Skin of body (tissue), 2 donors: ENCODE measurements around the gene P3R3URF. TPM values are rescaled to one million over a fixed set of nuclear protein-coding genes. Genes with fewer than 3 reads are reported as not detected.
A peak's percentile ranks its signal among the peaks of the same experiment; 100 is the strongest.

Source experiments
- DNase-seq: peaks from one replicate; lab custom pipeline; 2025; lab: John Stamatoyannopoulos, UW
- total RNA-seq: library from RNA; depleted of rRNA; stranded (reverse); fragments of >200 nt; gene quantifications from one replicate; pipeline ENCODE4 v1.2.3, GENCODE V29; 2014

P3R3URF gene
- total RNA-seq, 1 donor from 2014 or later: not detected

DNA sequence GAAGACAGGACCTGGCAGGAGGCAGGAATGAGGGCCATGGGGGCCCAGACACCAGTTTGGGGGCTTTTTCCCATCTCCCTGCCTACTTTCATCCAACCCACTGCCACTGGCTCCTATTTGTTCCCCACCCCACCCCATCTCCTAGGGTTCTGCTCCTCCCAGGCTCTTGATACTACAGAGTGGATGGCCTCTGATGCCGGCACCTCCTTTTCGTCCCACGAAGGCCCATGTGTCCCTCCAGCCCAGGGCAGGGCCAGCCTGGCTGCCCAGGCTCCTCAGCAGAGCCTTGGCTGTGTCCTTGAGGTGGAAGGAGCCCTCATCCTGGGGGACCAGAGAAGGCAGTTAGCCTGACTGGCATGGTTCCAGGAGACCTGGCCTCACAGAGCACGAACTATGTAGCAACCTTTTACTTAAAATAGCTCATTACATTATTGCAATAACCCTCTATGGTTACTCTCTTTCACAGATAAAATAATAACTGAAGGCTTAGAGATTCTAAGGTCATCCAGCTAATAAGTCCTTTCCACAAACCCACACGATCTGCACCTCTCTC, 18.4 kb upstream of the P3R3URF start:
- DNase-seq: no peak

DNA sequence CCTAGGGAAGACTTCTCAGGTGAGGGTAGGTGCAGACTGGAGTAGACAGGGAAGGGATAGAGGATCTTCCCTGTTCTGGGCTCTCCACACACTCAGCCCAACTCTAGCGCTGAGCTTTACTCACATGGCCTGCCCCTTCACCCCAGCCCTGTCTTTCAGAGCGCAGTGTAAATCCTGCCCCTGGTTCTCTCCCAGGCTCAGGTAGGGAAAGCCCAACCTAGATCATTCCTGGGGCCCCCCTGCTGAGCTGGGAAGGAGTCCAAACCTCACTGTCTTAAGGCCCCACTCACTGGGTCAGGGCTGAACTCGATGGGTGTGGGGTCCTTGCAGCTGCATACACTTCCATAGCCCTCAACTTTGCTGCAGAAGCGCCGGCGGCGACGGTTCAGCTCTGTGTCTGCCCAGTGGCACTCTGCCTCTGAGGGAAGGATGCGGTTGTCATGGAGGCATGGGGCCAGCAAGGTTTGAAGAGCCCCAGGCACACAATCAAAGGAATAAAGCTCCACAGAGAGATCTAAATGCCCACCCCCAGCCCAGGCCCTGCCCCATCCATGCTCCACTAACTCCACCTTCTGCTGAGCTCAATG, 17.8 kb upstream of the P3R3URF start:
- DNase-seq: no peak

DNA sequence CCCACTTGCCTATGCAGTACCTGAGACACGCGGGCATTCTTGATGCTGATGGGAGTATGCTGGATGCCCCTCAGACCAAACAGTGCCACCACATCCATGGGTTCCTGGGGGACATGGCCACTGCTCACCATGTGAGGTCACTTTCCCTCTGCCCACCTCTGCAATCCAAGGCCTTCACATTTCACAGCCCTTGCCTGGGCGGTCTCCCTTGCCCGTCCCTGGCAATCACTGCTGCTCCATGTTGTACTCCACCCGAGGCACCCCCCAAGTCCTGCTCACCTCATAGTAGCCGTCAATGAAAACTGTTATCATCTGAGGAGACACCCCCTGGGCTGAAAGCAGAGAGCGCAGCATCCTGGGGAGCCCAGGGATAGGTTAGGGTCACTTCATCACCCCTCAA, 17.0 kb upstream of the P3R3URF start:
- no peak for DNase-seq

DNA sequence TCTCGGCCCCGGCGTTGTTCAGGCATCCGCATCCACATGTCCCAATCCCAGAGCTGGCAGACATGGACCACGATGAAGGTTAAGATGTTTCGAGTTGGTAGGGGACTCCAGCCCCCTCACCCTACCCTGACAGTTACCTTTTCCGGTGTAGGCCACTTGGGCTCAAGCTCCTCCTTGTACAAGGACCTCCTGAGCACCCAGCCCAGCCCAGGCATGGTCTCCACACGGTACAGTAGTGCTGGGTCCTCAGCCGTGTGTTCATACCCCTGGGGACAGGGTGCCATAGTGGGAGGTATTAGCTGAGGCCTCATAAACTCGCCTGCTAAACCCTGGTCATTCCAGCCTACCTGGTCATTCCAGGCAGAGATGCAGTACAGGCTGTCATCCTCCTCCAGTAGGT, 15.9 kb upstream of the P3R3URF start:
- DNase-seq: no peak

DNA sequence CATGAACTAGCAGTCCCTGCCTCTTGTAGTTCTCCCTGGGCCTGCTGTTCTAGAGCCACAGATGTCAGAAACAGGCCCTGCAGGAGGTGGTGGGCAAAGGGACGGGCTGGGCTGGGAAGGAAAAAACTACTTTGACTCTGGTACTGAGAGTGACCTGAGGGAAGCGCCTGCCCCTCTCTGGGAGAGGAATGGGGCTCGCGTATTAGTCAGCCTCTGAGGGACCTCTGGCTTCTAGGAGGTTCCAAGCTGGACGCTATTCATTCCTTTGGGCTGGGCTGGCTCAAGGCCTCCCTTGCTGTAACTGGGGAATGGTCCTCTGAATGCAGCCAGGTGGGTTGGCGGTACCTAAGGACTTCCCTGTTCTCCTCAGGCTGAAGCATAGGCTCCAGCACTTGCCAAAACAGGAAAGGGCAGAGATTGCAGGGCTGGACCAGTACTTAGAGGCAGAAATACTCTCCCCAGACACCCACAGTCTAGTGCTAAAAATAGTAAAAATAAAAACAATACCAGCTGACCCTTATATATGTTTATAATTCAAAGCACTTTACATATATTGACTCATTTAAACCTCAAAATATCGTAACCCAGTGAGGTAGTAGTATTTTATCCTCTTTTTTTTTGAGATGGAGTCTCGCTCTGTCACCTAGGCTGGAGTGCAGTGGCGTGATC, 14.9 kb upstream of the P3R3URF start:
- no peak for DNase-seq

DNA sequence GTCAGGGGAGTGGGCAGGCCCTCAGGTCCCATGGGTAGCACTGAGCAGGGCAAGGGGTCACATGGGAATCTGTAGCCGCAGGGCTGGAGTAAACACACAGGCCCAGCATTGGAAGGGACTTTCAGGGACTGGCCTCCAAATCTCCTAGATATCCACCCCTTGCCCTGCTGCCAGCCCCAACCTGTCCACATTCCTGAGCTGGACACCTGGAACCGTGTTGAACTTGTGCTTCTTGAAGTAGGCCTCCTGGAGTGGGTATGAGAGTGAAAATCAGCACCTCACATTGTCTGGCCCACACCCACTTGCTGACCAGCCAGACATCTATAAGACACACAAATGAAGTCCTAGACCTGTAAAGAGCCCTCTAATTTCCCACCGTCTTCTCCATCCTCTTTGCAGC, 14.3 kb upstream of the P3R3URF start:
- DNase-seq: no peak

DNA sequence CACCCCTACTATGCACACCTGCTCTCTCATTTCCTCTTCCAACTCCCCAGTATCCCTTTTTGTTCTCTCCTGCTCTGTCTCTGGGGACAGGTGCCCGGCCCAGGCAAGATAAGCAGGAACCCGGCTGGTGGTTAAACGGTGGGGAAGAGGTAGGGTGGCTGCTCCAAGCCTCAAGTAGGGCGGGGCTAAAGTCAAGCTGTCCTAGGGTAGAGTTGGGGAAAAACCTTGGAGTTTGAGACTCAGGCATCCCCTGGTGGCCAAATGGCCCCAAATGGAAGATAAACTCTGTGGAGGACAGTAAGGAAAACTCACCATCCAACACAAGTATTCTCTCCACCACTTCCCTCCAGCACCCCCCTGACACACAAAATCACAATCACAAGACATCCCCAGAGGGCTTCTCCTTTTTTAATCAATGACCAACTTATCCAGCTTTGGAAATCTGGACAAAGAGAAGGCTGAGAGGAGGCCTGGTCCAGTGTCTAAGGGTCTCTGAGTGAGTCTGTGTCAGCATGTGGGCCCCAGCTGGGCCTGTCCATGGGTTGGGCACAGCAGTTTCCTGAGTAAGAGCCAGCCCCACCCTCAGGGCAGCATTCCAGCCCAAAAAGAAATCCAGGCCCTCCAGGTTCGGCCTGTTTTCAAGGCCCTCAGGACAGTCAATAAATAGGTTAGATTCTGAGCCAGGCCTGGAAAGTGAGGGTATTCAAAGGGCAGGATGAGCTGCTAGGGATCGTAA, 12.2 kb upstream of the P3R3URF start:
- no peak for DNase-seq

DNA sequence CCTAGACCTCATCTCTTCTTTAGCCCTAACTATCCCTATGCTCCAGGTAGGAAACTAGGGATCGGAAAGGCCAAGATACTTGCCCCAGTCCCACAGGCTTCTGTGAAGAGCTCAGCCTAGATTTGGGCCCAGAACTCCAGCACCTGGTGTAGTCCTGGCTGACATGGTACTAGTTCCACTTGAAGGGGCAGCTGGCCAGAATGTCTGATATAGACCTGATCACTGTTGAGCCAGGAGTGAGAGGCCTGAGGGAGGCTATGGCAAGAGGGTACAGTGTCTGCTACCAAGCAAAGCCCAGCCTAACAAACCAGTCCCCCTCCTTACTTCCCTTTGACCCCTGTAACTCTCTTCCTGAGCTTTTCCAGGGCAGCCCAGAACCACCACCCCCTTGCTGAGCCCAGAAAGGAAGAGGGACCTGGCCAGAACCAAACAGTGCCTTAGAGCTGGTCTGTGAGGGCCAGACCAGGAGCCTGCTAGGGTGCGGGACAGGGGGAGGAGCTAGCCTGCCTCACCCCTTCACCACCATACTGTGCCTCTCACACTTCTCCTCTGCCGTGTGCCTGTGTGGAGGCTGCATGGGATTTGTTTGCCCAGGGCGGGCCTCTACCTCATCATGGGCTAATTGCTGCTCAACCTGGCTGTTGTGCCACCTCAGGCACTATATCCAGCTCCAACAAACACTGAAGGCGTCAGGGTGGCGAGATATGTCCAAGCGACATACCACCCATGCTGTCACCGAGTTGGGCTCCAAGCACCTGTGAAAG, 11.0 kb upstream of the P3R3URF start:
- no peak for DNase-seq

DNA sequence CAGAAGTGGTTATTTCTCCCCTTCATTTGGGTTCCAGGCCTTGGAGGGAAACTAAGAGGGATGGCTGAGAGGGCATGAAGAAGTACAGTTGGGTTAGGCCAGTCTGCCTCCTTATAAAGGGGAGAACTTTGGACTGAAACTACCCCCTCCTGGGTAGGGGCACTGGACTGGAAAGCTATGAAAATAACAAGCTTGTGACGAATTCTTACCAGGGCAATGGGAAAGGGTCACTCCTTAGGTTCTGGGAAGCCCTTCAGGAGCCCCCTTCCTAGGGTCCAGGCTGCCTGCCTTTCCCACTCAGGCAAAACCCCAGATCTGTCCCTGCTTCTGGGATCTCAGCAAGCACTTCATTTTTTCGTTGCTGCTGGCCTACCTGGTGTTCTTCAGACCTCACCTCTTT, 9.8 kb upstream of the P3R3URF start:
- no peak for DNase-seq

DNA sequence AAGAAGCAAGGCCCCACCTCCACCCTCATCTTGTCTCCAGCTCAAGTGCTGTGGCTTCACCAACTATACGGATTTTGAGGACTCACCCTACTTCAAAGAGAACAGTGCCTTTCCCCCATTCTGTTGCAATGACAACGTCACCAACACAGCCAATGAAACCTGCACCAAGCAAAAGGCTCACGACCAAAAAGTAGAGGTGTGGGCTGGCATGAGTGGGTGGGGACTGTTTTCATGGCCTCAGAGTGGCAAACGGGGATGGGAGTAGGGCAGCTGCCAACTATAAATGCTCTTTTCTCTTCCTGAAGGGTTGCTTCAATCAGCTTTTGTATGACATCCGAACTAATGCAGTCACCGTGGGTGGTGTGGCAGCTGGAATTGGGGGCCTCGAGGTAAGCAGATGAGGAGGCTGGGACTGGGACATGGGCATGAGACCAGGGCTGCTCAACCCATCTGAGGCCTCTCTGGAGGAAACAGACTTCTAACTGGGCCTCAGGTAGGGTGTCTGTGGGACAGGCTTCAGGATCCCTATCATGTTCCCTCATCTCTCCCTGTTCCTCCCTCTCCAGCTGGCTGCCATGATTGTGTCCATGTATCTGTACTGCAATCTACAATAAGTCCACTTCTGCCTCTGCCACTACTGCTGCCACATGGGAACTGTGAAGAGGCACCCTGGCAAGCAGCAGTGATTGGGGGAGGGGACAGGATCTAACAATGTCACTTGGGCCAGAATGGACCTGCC, 8.8 kb upstream of the P3R3URF start:
- DNase-seq: no peak

DNA sequence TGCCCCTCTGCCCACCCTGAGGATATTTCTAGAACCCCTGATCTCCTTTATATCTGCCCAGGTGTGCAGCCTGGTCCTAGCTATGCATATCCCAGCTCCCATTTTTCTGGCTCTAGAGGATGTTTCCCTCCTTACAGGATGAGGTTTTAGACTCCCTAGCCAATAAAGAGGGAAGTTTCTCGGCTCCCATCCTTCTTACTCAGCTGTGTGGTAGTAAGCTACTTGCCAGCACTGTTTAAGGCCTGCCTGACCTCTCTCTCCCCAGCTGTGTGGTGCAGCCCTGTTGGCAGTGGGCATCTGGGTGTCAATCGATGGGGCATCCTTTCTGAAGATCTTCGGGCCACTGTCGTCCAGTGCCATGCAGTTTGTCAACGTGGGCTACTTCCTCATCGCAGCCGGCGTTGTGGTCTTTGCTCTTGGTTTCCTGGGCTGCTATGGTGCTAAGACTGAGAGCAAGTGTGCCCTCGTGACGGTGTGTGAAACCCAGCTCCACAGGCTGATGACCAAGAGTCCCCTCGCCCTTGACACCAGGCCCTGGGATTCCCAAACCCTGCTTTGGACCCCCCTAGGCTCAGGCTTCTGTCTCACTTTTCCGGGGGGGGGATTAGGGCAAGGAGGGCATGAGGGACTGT, 7.8 kb upstream of the P3R3URF start:
- no peak for DNase-seq

DNA sequence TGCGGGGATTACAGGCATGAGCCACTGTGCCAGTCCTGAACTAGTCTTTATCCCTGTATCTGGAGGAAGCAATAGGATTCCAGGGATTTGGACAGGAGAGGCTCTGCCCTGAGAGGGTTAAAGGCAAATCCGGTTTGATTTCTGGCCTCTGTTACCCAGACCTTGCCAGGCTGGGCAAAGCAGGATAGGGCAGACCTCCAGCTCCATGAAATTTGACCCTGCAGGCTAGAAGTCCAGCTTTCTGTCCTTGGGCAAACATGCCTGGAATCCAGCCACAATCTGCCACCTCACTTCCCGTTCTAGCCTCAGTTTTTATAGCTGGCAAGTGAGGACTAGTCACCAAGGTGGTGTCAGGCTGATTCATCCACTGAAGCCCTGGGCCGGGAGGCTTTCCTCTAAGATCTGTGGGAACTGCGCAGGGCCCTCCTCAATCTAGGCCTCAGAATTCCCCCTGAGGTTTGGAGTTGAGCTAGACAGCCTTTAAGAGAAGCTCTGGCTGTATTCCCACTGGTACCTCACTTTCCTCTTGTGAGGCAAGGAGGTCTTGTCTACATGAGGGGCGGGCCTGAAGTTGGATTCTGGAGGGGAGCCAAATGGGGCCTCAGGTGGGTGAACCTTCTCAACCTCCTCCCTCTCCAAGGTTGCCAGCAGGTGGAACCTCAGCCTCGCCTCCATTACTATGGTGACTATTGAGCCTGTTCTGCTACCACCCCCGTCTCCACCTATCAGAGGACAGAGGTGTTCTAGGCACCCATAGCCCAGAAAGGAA, 7.0 kb upstream of the P3R3URF start:
- peak; percentile 17 for DNase-seq

DNA sequence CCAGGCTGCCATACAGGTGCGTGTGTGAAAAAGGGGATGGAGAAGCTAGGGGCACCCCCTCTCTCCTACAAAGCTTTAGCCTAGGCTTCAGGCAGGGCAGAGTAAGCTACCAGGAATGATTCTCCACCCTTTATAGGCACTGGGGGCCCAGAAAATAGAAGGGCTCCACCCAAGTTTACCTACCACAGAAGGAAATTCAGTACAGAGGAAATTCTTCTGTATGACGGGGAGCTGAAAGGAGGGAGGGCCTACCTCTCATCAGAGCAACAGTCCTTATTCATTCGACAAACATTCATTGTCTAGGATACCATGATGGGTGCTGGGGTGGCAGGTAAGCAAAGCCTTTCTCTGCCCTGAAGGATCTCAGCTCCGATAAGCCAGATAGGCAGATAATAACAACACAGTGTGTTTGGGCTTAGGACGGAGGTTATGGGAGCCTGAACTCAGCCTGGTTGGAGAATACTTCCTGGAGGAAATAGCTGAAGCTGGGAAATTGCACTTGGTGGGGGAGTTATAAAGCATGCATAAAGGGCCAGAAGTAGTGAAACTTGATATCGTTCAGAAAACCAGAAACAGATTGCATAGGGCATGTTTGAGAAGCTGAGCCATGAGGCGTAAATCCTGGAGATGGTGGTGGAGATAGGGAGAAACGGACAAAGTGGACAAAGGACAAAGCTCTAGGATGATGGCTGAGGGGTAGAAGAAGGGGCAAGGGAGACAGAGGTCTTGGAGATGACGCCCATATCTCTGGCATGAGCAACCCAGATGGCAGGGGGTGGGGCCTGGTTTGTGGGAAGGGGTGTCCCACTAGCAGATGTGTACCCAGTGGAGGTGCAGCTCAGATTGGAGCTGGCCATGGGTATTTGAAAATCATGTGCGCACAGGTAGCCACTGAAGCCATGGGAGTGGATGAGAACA, 5.3 kb upstream of the P3R3URF start:
- DNase-seq: peak; percentile 50

DNA sequence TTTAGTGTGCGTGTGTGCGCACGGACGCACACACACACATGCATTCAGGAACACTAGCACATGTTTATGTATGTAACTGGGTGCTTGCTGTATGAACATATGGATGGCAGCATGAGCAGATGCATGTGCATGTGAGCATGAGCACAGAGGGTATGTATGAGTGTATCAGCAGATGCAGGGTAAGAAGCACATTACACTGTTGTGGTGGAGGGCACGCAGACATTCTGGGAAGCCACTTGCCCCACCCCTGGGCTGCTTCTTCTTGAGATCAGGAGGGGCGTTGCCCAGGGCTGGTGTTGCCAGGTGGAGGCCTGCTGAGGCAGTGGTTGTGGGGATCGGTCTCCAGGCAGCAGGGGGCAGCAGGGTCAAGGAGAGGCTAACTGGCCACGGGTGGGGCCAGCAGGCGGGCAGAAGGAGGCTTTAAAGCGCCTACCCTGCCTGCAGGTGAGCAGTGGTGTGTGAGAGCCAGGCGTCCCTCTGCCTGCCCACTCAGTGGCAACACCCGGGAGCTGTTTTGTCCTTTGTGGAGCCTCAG, 3.9 kb upstream of the P3R3URF start:
- DNase-seq: peak; percentile 67

DNA sequence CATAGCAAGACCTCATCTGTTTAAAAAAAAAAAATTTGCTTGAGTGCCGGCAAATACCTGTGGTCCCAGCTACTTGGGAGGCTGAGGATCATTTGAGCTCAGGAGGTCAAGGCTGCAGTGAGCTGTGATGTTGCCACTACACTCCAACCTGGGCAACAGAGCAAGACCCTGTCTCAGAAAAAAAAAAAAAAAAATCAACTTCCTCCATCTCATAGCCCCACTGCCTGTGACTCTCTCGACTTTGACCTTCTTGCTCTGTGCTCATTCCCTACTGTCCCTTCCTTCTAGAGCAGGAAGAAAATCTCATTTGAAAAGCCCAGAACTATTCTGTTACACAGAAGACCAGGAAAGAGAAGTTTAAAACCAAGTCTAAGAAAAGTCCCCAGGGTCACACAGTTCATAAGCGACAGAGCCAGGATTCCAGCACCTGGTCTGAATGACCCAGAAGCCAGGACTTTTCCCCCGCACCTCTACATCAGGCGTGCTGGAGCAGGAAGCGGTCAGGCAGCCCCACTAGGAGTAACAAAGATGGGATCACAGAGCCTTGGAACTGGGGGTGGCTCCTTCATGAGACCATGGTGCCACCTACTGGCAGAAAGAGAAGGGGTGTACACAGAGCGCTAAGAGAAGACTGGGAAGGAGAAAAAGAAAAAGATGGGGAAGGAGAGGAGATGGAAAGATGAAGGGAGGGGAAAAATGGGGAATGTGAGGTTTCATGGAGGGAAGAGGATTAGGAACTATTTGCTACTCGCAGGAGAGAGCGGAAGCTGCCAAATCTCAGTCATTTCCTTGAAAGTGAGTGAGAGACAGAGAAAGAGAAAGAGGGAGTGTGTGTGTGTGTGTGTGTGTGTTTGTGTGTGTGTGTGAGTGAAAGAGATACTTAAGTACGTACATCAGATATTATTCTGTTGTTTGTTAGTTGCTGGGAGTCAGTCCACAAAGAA, 3.1 kb upstream of the P3R3URF start:
- peak; percentile 73 for DNase-seq

DNA sequence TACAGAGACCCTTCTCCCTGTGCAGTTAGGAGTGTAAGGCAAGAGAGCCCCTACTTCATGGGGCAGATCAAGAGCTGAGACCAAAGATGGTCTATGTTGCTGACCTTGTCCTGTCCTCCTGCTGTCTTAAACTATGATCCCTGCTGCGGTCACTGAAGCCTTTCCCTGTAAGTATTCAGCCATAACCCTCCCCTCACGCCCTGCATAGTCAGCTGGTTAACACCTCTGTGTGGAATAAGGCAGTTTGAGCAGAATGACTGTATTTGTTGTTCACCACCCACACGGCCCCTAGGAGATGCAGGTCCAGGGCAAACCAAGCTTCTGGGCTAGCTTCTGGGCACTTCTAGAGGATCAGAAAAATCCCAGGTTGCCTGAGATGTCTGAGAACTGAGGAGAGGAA, 1.0 kb downstream of the P3R3URF start:
- no peak for DNase-seq
